ENCODE data around the gene TRABD2A. TPM values are rescaled to one million over a fixed set of nuclear protein-coding genes. Genes with fewer than 3 reads are reported as not detected.

TRABD2A gene
- total RNA-seq, 1 experiment from 2014 or later = 0.68 TPM

- intact Hi-C loops (cut with micrococcal nuclease; ENCODE audit: unreplicated experiment) = no loop called here
- Mint-ChIP-seq H3K4me1 (ENCODE audit: low read depth, unreplicated experiment) (peaks cover 10% of the 10 kb centered on the region), H3K36me3 (ENCODE audit: insufficient read depth, unreplicated experiment) (no peaks in the 10 kb centered on the region), H3K4me3 (ENCODE audit: low read depth, unreplicated experiment) (no peak overlapping the region), H3K27ac (ENCODE audit: unreplicated experiment) (no peak overlapping the region), H3K27me3 (ENCODE audit: unreplicated experiment) (no peaks in the 10 kb centered on the region), H3K9me3 (ENCODE audit: low read depth, unreplicated experiment) (no peaks in the 10 kb centered on the region)
- CTCF ChIA-PET = no interaction called here
- no peak for DNase-seq
- TF ChIP-seq CTCF (IDR thresholded peaks at IDR 0.05; ENCODE audit: unreplicated experiment) = no peak
- no TSS peak for BruUV-seq (replicated peaks)
These were observed 14.1 kb upstream of the TRABD2A start for GRCh38 chr2:84894758-84895520.

DNA sequence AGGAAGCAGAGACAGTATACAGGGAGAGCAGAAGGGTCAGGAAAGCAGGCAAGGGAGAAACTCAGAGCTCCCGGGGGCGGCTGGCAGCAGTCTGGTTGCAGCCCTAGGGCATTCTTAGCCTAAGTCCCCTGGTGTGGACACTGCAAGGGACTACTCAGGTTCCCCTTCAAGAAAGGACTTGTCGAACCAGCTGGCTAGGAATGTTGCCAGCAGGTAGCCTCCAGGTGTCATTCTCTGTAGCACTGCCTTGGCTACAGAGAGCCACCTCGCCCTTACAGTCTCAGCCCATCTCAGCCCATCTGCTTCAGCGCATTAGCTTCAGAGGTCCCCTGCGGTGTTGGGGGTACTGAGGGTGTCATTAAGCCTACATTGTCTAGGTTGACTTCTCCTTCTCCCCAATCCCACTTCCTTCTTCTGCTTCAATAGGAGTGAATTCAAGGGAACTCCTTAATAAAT, 13.3 kb upstream of the TRABD2A start:
- H3K9me3 Mint-ChIP-seq (ENCODE audit: low read depth, unreplicated experiment) = no peaks in the 10 kb centered on the region
- TF ChIP-seq CTCF (IDR thresholded peaks at IDR 0.05; ENCODE audit: unreplicated experiment) = no peak
- intact Hi-C loops (cut with micrococcal nuclease; ENCODE audit: unreplicated experiment) = no loop called here
- no TSS peak for BruUV-seq (replicated peaks)
- no peak for DNase-seq
- H3K36me3 Mint-ChIP-seq (ENCODE audit: insufficient read depth, unreplicated experiment) = no peaks in the 10 kb centered on the region
- H3K27ac Mint-ChIP-seq (ENCODE audit: unreplicated experiment) = no peak overlapping the region
- H3K27me3 Mint-ChIP-seq (ENCODE audit: unreplicated experiment) = no peaks in the 10 kb centered on the region
- H3K4me3 Mint-ChIP-seq (ENCODE audit: low read depth, unreplicated experiment) = no peak overlapping the region
- CTCF ChIA-PET = no interaction called here
- H3K4me1 Mint-ChIP-seq (ENCODE audit: low read depth, unreplicated experiment) = peaks cover 12% of the 10 kb centered on the region

GRCh38 chr2:84891355-84892010, 10.6 kb upstream of the TRABD2A start:
- Mint-ChIP-seq H3K27me3 (ENCODE audit: unreplicated experiment) (no peaks in the 10 kb centered on the region), H3K9me3 (ENCODE audit: low read depth, unreplicated experiment) (no peaks in the 10 kb centered on the region), H3K36me3 (ENCODE audit: insufficient read depth, unreplicated experiment) (no peaks in the 10 kb centered on the region), H3K4me1 (ENCODE audit: low read depth, unreplicated experiment) (peaks cover 13% of the 10 kb centered on the region), H3K27ac (ENCODE audit: unreplicated experiment) (no peak overlapping the region), H3K4me3 (ENCODE audit: low read depth, unreplicated experiment) (no peak overlapping the region)
- intact Hi-C loops (cut with micrococcal nuclease; ENCODE audit: unreplicated experiment) = no loop called here
- CTCF ChIA-PET = interaction anchor here (0.6 kb wide), 1 partner anchor 64 kb away, joined by 4 read pairs; no protein-coding TSS in a partner anchor
- DNase-seq = no peak
- no peak for TF ChIP-seq CTCF (IDR thresholded peaks at IDR 0.05; ENCODE audit: unreplicated experiment)
- BruUV-seq (replicated peaks) = no TSS peak

DNA sequence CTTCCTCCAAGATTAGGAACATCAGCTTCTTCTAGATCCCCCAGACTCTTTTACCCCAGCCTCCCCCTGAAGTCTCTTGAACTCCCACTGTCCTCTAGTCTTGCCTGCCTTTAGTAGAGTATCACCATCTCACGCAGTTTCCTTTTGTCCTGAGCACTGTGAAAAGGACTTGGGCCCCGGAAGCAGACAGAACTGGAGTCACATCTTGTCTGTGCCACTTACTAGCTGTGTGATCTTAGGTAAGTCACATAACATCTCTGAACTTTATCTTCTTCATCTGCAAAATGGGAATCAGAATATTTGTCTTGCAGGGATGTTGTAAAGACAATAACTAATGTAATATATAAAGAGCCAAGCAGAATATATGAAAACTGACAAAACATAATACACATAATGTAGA, 8.4 kb upstream of the TRABD2A start:
- CTCF ChIA-PET = interaction anchor here (0.6 to 0.9 kb wide), 2 partner anchors 17 to 36 kb away, joined by 3 read pairs; no protein-coding TSS in a partner anchor
- H3K4me1 Mint-ChIP-seq (ENCODE audit: low read depth, unreplicated experiment) = peaks cover 13% of the 10 kb centered on the region
- H3K4me3 Mint-ChIP-seq (ENCODE audit: low read depth, unreplicated experiment) = no peak overlapping the region
- no peak overlapping the region for H3K27ac Mint-ChIP-seq (ENCODE audit: unreplicated experiment)
- no peak for DNase-seq
- BruUV-seq (replicated peaks) = no TSS peak
- no peaks in the 10 kb centered on the region for H3K9me3 Mint-ChIP-seq (ENCODE audit: low read depth, unreplicated experiment)
- H3K36me3 Mint-ChIP-seq (ENCODE audit: insufficient read depth, unreplicated experiment) = no peaks in the 10 kb centered on the region
- intact Hi-C loops (cut with micrococcal nuclease; ENCODE audit: unreplicated experiment) = no loop called here
- H3K27me3 Mint-ChIP-seq (ENCODE audit: unreplicated experiment) = no peaks in the 10 kb centered on the region
- TF ChIP-seq CTCF (IDR thresholded peaks at IDR 0.05; ENCODE audit: unreplicated experiment) = no peak
